ENCODE measurements around the gene ZNF746.

Gene ZNF746

DNA sequence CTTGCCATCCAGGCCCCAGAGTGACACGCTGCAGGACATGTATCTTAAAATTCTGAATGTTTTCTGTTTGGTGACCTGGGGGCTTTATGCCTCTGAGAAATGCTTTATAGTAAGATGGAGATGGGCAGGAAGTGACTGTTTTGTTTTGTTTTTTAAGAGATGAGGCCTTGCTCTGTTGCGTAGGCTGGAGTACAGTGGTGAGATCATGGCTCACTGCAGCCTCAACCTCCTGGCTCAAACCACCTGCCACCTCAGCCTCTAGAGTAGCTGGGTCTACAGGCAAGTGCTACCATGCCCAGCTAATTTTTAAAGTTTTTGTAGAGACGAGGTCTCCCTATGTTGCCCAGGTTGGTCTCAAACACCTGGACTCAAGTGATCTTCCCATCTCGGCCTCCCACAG, 57.4 kb downstream of the ZNF746 start:
- H3K4me1 Mint-ChIP-seq: no peaks in the 10 kb centered on the region
- ATAC-seq (ENCODE audit: low read depth): no peak
- H3K27ac Mint-ChIP-seq: no peak overlapping the region
- no peak for DNase-seq (ENCODE audit: low spot score in 2 of 2)
- no peaks in the 10 kb centered on the region for H3K27me3 Mint-ChIP-seq
- no peak overlapping the region for H3K4me3 Mint-ChIP-seq
- H3K36me3 Mint-ChIP-seq: peaks cover 26% of the 10 kb centered on the region
- no peaks in the 10 kb centered on the region for H3K9me3 Mint-ChIP-seq

GRCh38 chr7:149436358-149436757, 61.3 kb downstream of the ZNF746 start:
- no peak for ATAC-seq (ENCODE audit: low read depth)

GRCh38 chr7:149433124-149433523, 64.5 kb downstream of the ZNF746 start:
- no peak overlapping the region for H3K27ac Mint-ChIP-seq
- no peaks in the 10 kb centered on the region for H3K4me1 Mint-ChIP-seq
- DNase-seq (ENCODE audit: low spot score in 2 of 2) (no peak), ATAC-seq (ENCODE audit: low read depth) (no peak)
- H3K36me3 Mint-ChIP-seq: peaks cover 45% of the 10 kb centered on the region
- H3K27me3 Mint-ChIP-seq: no peaks in the 10 kb centered on the region
- H3K4me3 Mint-ChIP-seq: no peak overlapping the region
- H3K9me3 Mint-ChIP-seq: no peaks in the 10 kb centered on the region

More at GRCh38 chr7:149436358-149436757, 61.3 kb downstream of the ZNF746 start:
- DNase-seq (ENCODE audit: low spot score in 2 of 2): no peak
- H3K4me3 Mint-ChIP-seq: no peak overlapping the region
- no peaks in the 10 kb centered on the region for H3K4me1 Mint-ChIP-seq
- no peaks in the 10 kb centered on the region for H3K9me3 Mint-ChIP-seq
- peaks cover 38% of the 10 kb centered on the region for H3K36me3 Mint-ChIP-seq
- no peaks in the 10 kb centered on the region for H3K27me3 Mint-ChIP-seq
- no peak overlapping the region for H3K27ac Mint-ChIP-seq

GRCh38 chr7:149432121-149432691, 65.4 kb downstream of the ZNF746 start:
- Mint-ChIP-seq H3K27me3 (no peaks in the 10 kb centered on the region), H3K9me3 (no peaks in the 10 kb centered on the region), H3K27ac (no peak overlapping the region), H3K36me3 (peaks cover 43% of the 10 kb centered on the region), H3K4me3 (no peak overlapping the region), H3K4me1 (no peaks in the 10 kb centered on the region)
- DNase-seq (ENCODE audit: low spot score in 2 of 2): no peak
- no peak for ATAC-seq (ENCODE audit: low read depth)

- Mint-ChIP-seq H3K36me3 (peaks cover 42% of the 10 kb centered on the region), H3K4me1 (no peaks in the 10 kb centered on the region), H3K9me3 (no peaks in the 10 kb centered on the region), H3K4me3 (no peak overlapping the region), H3K27ac (no peak overlapping the region), H3K27me3 (no peaks in the 10 kb centered on the region)
- no peak for DNase-seq (ENCODE audit: low spot score in 2 of 2)
- ATAC-seq (ENCODE audit: low read depth): no peak
These were observed 66.0 kb downstream of the ZNF746 start for GRCh38 chr7:149431486-149432120.

- Mint-ChIP-seq H3K27ac (no peak overlapping the region), H3K4me1 (no peaks in the 10 kb centered on the region), H3K36me3 (peaks cover 36% of the 10 kb centered on the region), H3K4me3 (no peak overlapping the region), H3K27me3 (no peaks in the 10 kb centered on the region), H3K9me3 (no peaks in the 10 kb centered on the region)
- no peak for DNase-seq (ENCODE audit: low spot score in 2 of 2)
- no peak for ATAC-seq (ENCODE audit: low read depth)
These were observed 67.4 kb downstream of the ZNF746 start for GRCh38 chr7:149430192-149430591.

- no peaks in the 10 kb centered on the region for H3K27me3 Mint-ChIP-seq
- no peak for ATAC-seq (ENCODE audit: low read depth)
- no peaks in the 10 kb centered on the region for H3K4me1 Mint-ChIP-seq
- H3K36me3 Mint-ChIP-seq: peaks cover 23% of the 10 kb centered on the region
- no peak overlapping the region for H3K27ac Mint-ChIP-seq
- no peak overlapping the region for H3K4me3 Mint-ChIP-seq
- no peak for DNase-seq (ENCODE audit: low spot score in 2 of 2)
- H3K9me3 Mint-ChIP-seq: no peaks in the 10 kb centered on the region
These were observed 69.7 kb downstream of the ZNF746 start for GRCh38 chr7:149427893-149428292.

- H3K27ac Mint-ChIP-seq: no peak overlapping the region
- H3K36me3 Mint-ChIP-seq: peaks cover 17% of the 10 kb centered on the region
- no peaks in the 10 kb centered on the region for H3K27me3 Mint-ChIP-seq
- no peak for ATAC-seq (ENCODE audit: low read depth)
- no peak for DNase-seq (ENCODE audit: low spot score in 2 of 2)
- H3K4me1 Mint-ChIP-seq: no peaks in the 10 kb centered on the region
- no peaks in the 10 kb centered on the region for H3K9me3 Mint-ChIP-seq
- no peak overlapping the region for H3K4me3 Mint-ChIP-seq
These were observed 70.4 kb downstream of the ZNF746 start for GRCh38 chr7:149427096-149427680.

DNA sequence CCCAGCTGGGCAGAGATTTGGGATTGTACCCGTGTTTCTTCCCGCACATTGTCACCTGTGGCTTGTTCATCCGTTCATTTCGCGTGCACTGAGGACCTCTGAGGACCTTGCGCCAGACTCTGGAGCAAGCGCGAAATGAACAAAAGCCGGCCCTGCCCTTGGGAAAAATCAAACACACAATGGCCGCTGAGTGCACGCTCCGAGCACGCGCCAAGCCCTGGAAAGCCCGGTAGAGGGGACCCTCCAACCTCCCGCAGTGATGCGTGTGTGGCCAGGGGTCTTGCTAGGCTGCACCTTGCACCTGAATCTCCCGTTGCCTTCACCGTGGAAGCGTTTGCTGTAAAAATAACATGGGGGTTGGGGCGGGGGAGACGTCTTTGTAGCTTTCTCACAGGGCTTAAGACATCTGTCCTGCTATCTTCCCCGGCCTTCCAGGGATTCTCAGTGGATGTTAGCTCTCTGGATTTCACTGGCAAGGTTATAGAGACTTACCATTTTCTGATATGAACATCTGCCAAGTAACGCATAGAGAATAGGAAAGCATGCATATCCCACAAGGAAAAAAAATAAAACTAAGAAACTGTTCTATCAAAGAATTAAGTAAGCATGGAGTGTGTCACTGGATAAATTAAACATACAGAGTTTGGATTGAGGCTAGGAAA, 74.0 kb downstream of the ZNF746 start:
- no peak for DNase-seq (ENCODE audit: low spot score in 2 of 2)
- ATAC-seq (ENCODE audit: low read depth): no peak
- Mint-ChIP-seq H3K27me3 (no peaks in the 10 kb centered on the region), H3K4me3 (no peak overlapping the region), H3K27ac (no peak overlapping the region), H3K36me3 (peaks cover 2% of the 10 kb centered on the region), H3K4me1 (no peaks in the 10 kb centered on the region), H3K9me3 (no peaks in the 10 kb centered on the region)

DNA sequence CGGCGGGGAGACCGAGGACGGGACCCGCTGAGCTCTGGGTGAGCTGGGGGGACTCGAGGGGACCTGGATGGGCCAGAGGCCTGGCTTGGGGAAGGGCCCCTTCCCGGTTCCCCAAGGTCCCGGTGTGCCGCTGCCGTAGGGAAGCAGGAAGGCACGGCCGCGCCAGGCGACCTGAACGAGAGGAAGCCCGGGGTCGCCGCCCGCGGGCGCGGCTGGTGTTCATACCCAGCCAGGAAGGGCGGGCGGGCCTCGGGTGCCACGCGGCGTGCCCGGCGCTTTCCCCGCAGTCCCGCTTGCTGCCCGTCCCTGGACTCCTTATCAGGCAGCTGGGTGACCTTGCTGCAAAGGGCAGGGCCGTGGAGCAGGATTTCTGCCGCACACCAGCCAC, 74.7 kb downstream of the ZNF746 start:
- DNase-seq (ENCODE audit: low spot score in 2 of 2) (peak in 1 of 2 donors; percentile 31), ATAC-seq (ENCODE audit: low read depth) (peak; percentile 3)
- H3K27ac Mint-ChIP-seq: no peak overlapping the region

More for the DNA sequence above, 74.7 kb downstream of the ZNF746 start:
- H3K4me1 Mint-ChIP-seq: no peaks in the 10 kb centered on the region
- H3K27me3 Mint-ChIP-seq: no peaks in the 10 kb centered on the region
- H3K9me3 Mint-ChIP-seq: no peaks in the 10 kb centered on the region
- H3K36me3 Mint-ChIP-seq: no peaks in the 10 kb centered on the region
- H3K4me3 Mint-ChIP-seq: peak overlapping the region; percentile 70
